ENCODE results near the gene PHF24.
"Not testable (repeated sequence)": the region's sequence is repeated elsewhere in the genome, so short reads cannot be mapped to it uniquely, and the experiment has no call there.

The PHF24 gene

GRCh38 chr9:34957492-34958410 lies at the start of gene PHF24:
TSS of gene PHF24 (plus strand) at chr9:34958285. CDS start at chr9:34971299, 13,014 bp downstream.
- Mint-ChIP-seq H3K27ac (no peak within 1 kb of the TSS), H3K9me3 (no peaks in the 10 kb centered on the region), H3K4me1 (ENCODE audit: low read depth) (peaks cover 15% of the 10 kb centered on the region), H3K27me3 (peaks cover 59% of the 10 kb centered on the region), H3K4me3 (peak within 1 kb of the TSS; percentile 59), H3K36me3 (ENCODE audit: low read depth) (no peaks in the 10 kb centered on the region)
- intact Hi-C loops (cut with micrococcal nuclease): no loop called here

GRCh38 chr9:34927061-34927460 lies 31.0 kb upstream of the PHF24 start:
- Mint-ChIP-seq H3K27ac (no peak overlapping the region), H3K4me1 (ENCODE audit: low read depth) (no peaks in the 10 kb centered on the region), H3K4me3 (no peak overlapping the region), H3K36me3 (ENCODE audit: low read depth) (no peaks in the 10 kb centered on the region), H3K9me3 (peaks cover 20% of the 10 kb centered on the region), H3K27me3 (peaks cover 22% of the 10 kb centered on the region)
- intact Hi-C loops (cut with micrococcal nuclease): no loop called here

GRCh38 chr9:34928921-34929320 lies 29.2 kb upstream of the PHF24 start:
- no peak overlapping the region for H3K4me3 Mint-ChIP-seq
- intact Hi-C loops (cut with micrococcal nuclease): no loop called here
- H3K27ac Mint-ChIP-seq: no peak overlapping the region
- no peaks in the 10 kb centered on the region for H3K4me1 Mint-ChIP-seq (ENCODE audit: low read depth)
- no peaks in the 10 kb centered on the region for H3K36me3 Mint-ChIP-seq (ENCODE audit: low read depth)
- H3K27me3 Mint-ChIP-seq: peaks cover 23% of the 10 kb centered on the region
- peaks cover 20% of the 10 kb centered on the region for H3K9me3 Mint-ChIP-seq

GRCh38 chr9:34929506-34930102 lies 28.5 kb upstream of the PHF24 start:
- Mint-ChIP-seq H3K4me3 (no peak overlapping the region), H3K36me3 (ENCODE audit: low read depth) (no peaks in the 10 kb centered on the region), H3K9me3 (peaks cover 15% of the 10 kb centered on the region), H3K4me1 (ENCODE audit: low read depth) (no peaks in the 10 kb centered on the region), H3K27me3 (peaks cover 27% of the 10 kb centered on the region), H3K27ac (no peak overlapping the region)
- intact Hi-C loops (cut with micrococcal nuclease): no loop called here

- H3K27me3 Mint-ChIP-seq; H3K4me3 Mint-ChIP-seq; H3K27ac Mint-ChIP-seq; H3K4me1 Mint-ChIP-seq (ENCODE audit: low read depth); H3K36me3 Mint-ChIP-seq (ENCODE audit: low read depth); H3K9me3 Mint-ChIP-seq; intact Hi-C loops (cut with micrococcal nuclease): not testable (repeated sequence)
Observed at GRCh38 chr9:34939989-34940388, 18.1 kb upstream of the PHF24 start.

- intact Hi-C loops (cut with micrococcal nuclease): no loop called here
- Mint-ChIP-seq H3K4me1 (ENCODE audit: low read depth) (no peaks in the 10 kb centered on the region), H3K36me3 (ENCODE audit: low read depth) (no peaks in the 10 kb centered on the region), H3K9me3 (no peaks in the 10 kb centered on the region), H3K4me3 (no peak overlapping the region), H3K27ac (no peak overlapping the region), H3K27me3 (peaks cover 24% of the 10 kb centered on the region)
Observed at GRCh38 chr9:34948451-34948850, 9.6 kb upstream of the PHF24 start.

- Mint-ChIP-seq H3K4me1 (ENCODE audit: low read depth) (peaks cover 6% of the 10 kb centered on the region), H3K9me3 (no peaks in the 10 kb centered on the region), H3K36me3 (ENCODE audit: low read depth) (no peaks in the 10 kb centered on the region), H3K4me3 (no peak overlapping the region), H3K27ac (no peak overlapping the region), H3K27me3 (peaks cover 49% of the 10 kb centered on the region)
- intact Hi-C loops (cut with micrococcal nuclease): no loop called here
Observed at GRCh38 chr9:34954225-34954624, 3.9 kb upstream of the PHF24 start.

GRCh38 chr9:34956066-34956465 lies 2.0 kb upstream of the PHF24 start:
- H3K4me3 Mint-ChIP-seq; H3K27ac Mint-ChIP-seq; intact Hi-C loops (cut with micrococcal nuclease); H3K4me1 Mint-ChIP-seq (ENCODE audit: low read depth); H3K36me3 Mint-ChIP-seq (ENCODE audit: low read depth); H3K9me3 Mint-ChIP-seq: not testable (repeated sequence)
- peaks cover 58% of the 10 kb centered on the region for H3K27me3 Mint-ChIP-seq

GRCh38 chr9:34956648-34957047 lies 1.4 kb upstream of the PHF24 start:
- H3K4me3 Mint-ChIP-seq: no peak overlapping the region
- H3K4me1 Mint-ChIP-seq (ENCODE audit: low read depth): peaks cover 8% of the 10 kb centered on the region
- intact Hi-C loops (cut with micrococcal nuclease): no loop called here
- no peaks in the 10 kb centered on the region for H3K9me3 Mint-ChIP-seq
- H3K27ac Mint-ChIP-seq: no peak overlapping the region
- peaks cover 59% of the 10 kb centered on the region for H3K27me3 Mint-ChIP-seq
- H3K36me3 Mint-ChIP-seq (ENCODE audit: low read depth): no peaks in the 10 kb centered on the region

GRCh38 chr9:34958411-34958982 lies 412 bp downstream of the PHF24 start:
- H3K27ac Mint-ChIP-seq: no peak overlapping the region
- H3K36me3 Mint-ChIP-seq (ENCODE audit: low read depth): no peaks in the 10 kb centered on the region
- peaks cover 66% of the 10 kb centered on the region for H3K27me3 Mint-ChIP-seq
- H3K4me3 Mint-ChIP-seq: no peak overlapping the region
- peaks cover 15% of the 10 kb centered on the region for H3K4me1 Mint-ChIP-seq (ENCODE audit: low read depth)
- intact Hi-C loops (cut with micrococcal nuclease): no loop called here
- H3K9me3 Mint-ChIP-seq: no peaks in the 10 kb centered on the region

- Mint-ChIP-seq H3K9me3 (no peaks in the 10 kb centered on the region), H3K4me1 (ENCODE audit: low read depth) (peaks cover 22% of the 10 kb centered on the region), H3K27me3 (peaks cover 70% of the 10 kb centered on the region), H3K27ac (no peak overlapping the region), H3K4me3 (no peak overlapping the region), H3K36me3 (ENCODE audit: low read depth) (no peaks in the 10 kb centered on the region)
- intact Hi-C loops (cut with micrococcal nuclease): no loop called here
Observed at GRCh38 chr9:34959461-34959860, 1.4 kb downstream of the PHF24 start.

GRCh38 chr9:34961574-34962490 lies 3.7 kb downstream of the PHF24 start:
- H3K36me3 Mint-ChIP-seq (ENCODE audit: low read depth): no peaks in the 10 kb centered on the region
- peaks cover 26% of the 10 kb centered on the region for H3K4me1 Mint-ChIP-seq (ENCODE audit: low read depth)
- no peak overlapping the region for H3K4me3 Mint-ChIP-seq
- H3K27ac Mint-ChIP-seq: no peak overlapping the region
- peaks cover 71% of the 10 kb centered on the region for H3K27me3 Mint-ChIP-seq
- intact Hi-C loops (cut with micrococcal nuclease): no loop called here
- no peaks in the 10 kb centered on the region for H3K9me3 Mint-ChIP-seq

- no peaks in the 10 kb centered on the region for H3K9me3 Mint-ChIP-seq
- no peak overlapping the region for H3K4me3 Mint-ChIP-seq
- H3K36me3 Mint-ChIP-seq (ENCODE audit: low read depth): no peaks in the 10 kb centered on the region
- H3K27ac Mint-ChIP-seq: no peak overlapping the region
- H3K27me3 Mint-ChIP-seq: peaks cover 75% of the 10 kb centered on the region
- intact Hi-C loops (cut with micrococcal nuclease): no loop called here
- H3K4me1 Mint-ChIP-seq (ENCODE audit: low read depth): peaks cover 26% of the 10 kb centered on the region
Observed at GRCh38 chr9:34962546-34962945, 4.5 kb downstream of the PHF24 start.

Data from dendritic cell treated with granulocyte-macrophage colony-stimulating factor and Interleukin-4, amounts not matched to agents 40 ng/mL and 50 ng/mL, for 4 days (primary cell).